NCI-H2107 (cell line): ENCODE results near the gene FOCAD.
"Not testable (repeated sequence)": the region's sequence is repeated elsewhere in the genome, so short reads cannot be mapped to it uniquely, and the experiment has no call there.

Experiments
- DNase-seq: peaks from one replicate; lab custom pipeline; 2025; lab: John Stamatoyannopoulos, UW

Gene FOCAD

GRCh38 chr9:20684035-20684874, at the start of gene FOCAD:
Gene FOCAD (plus strand): TSS chr9:20684259. CDS start chr9:20715354, 31,095 bp downstream.
- peak; percentile 95 for DNase-seq

- no peak for DNase-seq
These were observed 49.2 kb upstream of the FOCAD start for GRCh38 chr9:20634895-20635294.

- no peak for DNase-seq
These were observed 47.1 kb upstream of the FOCAD start for GRCh38 chr9:20636888-20637440.

GRCh38 chr9:20640331-20641187, 43.5 kb upstream of the FOCAD start:
- peak; percentile 78 for DNase-seq

- DNase-seq: no peak
These were observed 42.0 kb upstream of the FOCAD start for GRCh38 chr9:20642045-20642444.

GRCh38 chr9:20643660-20644059, 40.4 kb upstream of the FOCAD start:
- no peak for DNase-seq

GRCh38 chr9:20646656-20647055, 37.4 kb upstream of the FOCAD start:
- DNase-seq: no peak

- no peak for DNase-seq
These were observed 34.7 kb upstream of the FOCAD start for GRCh38 chr9:20649381-20649780.

GRCh38 chr9:20650313-20650712, 33.7 kb upstream of the FOCAD start:
- no peak for DNase-seq

- no peak for DNase-seq
These were observed 33.2 kb upstream of the FOCAD start for GRCh38 chr9:20650750-20651299.

- no peak for DNase-seq
These were observed 32.1 kb upstream of the FOCAD start for GRCh38 chr9:20651939-20652338.

- not testable (repeated sequence) for DNase-seq
These were observed 25.8 kb upstream of the FOCAD start for GRCh38 chr9:20658246-20658667.

GRCh38 chr9:20658677-20659473, 25.2 kb upstream of the FOCAD start:
- DNase-seq: no peak

- DNase-seq: no peak
These were observed 24.5 kb upstream of the FOCAD start for GRCh38 chr9:20659474-20659967.

GRCh38 chr9:20662156-20662555, 21.9 kb upstream of the FOCAD start:
- DNase-seq: no peak

GRCh38 chr9:20663133-20663532, 20.9 kb upstream of the FOCAD start:
- no peak for DNase-seq

GRCh38 chr9:20664501-20664900, 19.6 kb upstream of the FOCAD start:
- no peak for DNase-seq

GRCh38 chr9:20670395-20670794, 13.7 kb upstream of the FOCAD start:
- no peak for DNase-seq

- DNase-seq: no peak
These were observed 12.4 kb upstream of the FOCAD start for GRCh38 chr9:20671635-20672034.

GRCh38 chr9:20673537-20673936, 10.5 kb upstream of the FOCAD start:
- DNase-seq: not testable (repeated sequence)

- no peak for DNase-seq
These were observed 2.6 kb upstream of the FOCAD start for GRCh38 chr9:20681467-20681866.
